Fibroblast of the conjunctiva (primary cell): ENCODE data around the gene KCNQ1.

Source experiments
- DNase-seq: peaks from one replicate; pipeline ENCODE4 v3.0.0-alpha.2; 2010; ENCODE audit warnings: low read depth

The KCNQ1 gene

DNA sequence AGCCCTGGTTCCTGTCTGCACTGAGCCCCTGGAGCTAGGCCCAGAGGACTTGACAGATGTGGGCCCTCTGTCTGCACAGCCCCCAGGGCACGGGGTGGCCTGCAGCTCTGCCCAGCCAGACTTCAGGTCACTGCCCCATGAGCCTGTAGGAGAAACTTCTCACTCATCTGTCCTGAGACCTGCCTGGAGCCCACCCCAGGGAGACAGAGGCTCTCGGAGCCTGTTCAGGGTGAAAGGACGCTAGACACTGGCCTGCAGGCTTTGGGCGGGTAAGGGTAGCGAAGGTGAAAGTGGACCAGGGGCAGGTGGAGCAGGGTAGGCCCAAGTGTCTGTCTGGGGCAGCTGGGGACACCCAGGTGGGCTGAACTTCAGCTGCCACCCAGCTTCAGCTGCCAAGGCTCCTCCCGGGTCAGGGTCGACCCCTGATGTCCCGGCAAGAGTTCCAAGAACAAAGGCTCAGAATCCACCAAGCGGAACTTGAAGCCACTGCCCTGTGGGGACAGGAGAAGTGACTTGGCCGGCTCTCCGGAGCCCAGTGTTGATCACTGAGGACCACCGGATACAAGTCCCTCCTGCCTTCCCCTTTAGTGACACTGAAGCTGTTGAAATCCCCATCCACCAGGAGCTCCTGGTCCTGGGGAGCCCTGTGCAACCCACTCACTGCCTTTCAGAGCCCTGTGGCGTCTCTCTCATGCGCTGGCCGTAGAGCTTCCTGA lies 90.3 kb downstream of the KCNQ1 start:
- no peak for DNase-seq

DNA sequence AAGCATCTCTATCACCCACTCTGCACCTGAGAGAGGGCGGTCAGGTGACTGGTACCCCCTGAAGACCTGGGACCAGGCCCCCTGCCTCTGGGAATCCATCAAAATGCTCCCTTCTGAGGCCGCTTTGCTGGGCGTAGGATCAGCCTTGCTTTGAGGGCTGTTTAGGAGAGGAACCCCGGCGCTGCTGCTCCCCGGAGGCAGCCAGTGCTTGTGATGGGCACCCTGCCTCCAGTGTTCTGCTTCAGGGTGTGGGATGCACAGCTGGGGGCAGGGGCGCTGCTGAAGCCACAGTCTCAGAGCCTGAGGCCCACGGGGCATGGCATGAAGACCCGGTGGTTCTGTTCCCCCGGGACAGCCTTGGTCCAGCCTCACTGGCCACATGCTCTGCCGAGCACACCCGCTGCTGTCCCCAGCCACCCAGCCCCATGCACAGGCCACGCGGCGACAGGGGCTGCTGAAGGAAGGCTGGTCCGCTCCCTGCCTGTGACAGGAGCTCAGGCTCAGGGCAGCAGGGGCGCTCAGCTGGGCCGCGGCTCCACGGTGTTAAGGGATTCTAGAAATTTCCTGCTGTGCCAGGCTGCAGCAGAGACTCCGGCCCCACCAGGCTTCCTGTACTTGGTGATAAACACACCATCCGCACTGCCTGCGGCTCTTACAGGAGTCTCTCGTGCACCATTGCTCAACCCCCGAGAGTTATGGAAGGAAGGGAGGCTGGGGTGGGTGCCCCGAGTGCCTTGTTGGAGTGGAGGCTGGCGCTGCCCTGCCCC lies 91.0 kb downstream of the KCNQ1 start:
- no peak for DNase-seq

DNA sequence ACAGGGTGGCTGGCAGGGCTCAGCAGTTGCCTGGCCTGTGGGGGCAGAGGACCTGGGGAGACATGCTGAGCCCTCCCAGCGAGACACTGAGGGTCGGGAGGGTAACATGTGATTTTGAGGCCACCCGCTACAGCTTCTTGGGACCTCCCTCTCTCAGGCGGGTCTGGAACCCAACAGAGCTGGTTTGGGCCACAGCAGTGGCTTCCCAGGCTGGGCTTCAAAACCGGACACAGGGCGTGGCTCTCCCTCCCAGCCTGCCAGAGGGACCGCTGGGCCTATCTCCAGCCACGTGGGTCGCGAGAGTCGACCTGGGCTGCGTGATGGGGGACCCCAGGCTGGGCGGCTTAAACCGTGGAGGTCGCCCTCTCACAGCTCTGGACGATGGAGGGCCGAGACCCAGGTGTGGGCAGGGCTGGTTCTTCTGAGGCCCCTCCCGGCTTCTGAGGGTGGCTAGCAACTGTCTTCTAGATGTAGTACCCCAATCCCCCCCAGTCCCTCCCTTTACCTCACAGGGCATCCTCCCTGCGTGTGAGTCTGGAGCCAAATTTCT lies 91.7 kb downstream of the KCNQ1 start:
- no peak for DNase-seq

DNA sequence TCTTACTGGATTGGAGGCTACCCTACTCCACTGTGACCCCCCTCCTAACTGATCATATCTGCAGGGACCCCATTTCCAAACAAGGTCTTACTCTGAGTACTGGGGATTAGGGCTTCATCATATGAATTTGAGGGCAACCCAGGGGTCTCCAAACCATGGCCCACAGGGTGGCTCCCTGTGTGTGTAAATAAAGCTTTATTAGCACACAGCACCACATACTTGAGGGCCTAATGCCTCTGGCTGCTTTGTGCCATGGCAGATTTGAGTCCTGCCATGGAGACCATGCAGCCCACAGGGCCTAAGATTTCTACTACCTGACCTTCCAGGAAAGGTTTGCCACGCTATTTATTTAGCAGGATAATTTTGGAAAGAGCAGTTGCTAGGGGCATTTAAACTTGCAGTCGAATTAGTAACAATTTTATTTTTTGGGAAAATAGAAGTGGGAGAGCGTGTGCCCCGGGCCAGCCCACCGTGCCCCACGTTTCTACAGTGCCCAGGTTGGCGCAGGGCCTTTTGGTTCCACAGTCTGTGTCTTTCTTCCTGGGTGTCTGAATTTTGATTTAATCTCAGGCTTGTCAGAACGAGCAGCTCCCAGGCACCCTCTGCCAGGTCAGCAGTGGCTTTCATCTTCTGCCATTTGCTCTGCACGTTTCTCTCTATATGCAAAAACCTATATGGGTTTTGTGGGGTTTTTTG lies 92.3 kb downstream of the KCNQ1 start:
- DNase-seq, result no peak

DNA sequence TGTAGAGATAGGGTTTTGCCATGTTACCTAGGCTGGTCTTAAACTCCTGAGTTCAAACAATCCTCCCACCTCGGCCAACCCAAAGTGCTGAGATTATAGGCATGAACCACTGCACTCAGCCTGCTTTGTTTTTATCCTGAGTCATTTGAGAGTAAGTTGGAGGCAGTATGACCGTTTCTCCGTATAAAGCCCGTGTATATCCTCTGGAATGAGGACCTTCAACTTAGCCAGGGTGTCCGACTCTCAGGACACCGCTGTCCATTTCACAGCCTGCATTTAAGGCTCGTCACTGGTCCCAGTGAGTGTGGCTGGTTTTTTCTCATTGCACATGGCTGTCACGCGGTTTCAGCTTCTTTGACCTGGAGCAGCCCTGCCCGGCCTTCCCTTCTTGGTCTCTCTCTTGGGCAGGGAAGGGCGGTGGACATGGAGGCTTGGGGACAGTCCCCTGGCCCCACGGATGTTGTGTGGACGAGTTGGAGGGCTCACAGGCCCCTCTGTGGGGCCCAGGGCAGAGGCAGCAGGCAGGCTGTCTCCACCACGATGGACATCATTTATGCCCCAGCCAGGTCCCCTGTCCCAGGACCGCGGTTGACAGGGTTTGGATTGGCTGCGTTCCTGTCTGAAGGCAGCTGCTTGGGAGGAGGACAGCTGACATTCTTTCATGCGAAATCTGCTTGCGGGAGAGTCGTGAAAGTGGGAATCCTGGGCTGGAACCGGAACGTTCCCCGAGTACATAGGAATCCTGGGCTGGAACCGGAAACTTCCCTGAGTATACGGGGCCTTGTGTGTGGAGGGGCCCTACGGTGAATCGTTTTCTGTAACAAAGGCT lies 93.3 kb downstream of the KCNQ1 start:
- no peak for DNase-seq

DNA sequence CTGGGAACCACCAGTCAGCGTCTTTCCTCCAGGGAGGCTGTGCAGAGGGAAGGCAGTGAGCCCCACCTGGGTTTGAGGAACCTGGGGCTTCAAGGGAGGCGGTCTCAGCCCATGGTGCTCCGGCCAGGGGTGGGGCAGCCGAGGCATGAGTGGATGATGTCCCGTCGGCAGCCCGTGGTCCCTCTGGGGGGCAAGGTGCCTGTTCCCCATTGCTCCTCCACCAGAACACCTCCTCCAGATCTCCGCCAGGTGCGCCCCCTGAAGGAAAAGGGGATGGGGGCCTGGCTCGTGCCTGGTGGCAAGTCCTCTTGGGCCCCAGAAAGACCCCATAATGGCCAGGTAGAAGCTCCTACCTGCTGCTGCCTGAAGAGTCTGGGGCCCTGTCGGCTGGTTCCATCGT lies 94.1 kb downstream of the KCNQ1 start:
- DNase-seq, result no peak

DNA sequence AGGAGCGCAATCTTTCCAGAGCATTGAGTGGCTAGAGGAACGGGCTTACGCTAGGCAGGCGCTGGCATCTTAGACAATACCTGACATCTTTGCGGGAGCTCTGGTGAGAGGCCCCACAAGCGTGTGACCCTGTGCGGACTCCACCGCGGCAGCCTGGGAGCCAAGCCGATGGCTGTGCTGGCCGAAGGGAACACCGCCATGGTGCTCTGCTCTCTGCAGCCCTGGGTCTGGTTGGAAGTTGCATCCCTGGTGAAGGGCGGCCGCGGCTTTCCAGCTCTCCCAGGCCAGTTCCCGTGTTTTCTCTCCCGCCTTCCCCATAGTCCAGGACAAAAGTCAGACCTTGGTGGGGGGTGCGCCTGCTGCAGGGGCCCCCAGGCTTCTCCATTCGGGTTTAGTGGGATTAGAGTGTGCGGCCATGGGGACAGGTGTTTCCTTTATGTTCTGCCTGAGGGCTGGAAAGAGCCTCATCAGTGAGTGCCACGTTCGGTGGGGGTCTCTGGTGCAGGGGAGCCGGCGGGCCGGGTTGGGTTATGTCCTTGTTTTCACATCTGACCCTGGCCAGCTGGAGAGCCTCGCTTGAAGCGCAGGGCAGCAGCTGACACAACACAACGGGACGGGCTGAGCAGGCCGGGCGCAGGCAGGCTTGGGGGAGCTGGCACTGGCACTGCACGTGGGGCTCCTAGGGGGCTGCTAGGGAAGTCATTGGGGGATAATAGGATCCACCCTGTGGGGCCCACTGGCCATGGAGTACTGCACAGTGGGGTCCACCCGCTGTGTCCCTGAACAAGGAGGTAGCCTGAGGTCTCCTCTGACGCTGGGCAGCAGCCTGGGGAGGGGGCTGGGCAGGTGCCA lies 94.8 kb downstream of the KCNQ1 start:
- no peak for DNase-seq

DNA sequence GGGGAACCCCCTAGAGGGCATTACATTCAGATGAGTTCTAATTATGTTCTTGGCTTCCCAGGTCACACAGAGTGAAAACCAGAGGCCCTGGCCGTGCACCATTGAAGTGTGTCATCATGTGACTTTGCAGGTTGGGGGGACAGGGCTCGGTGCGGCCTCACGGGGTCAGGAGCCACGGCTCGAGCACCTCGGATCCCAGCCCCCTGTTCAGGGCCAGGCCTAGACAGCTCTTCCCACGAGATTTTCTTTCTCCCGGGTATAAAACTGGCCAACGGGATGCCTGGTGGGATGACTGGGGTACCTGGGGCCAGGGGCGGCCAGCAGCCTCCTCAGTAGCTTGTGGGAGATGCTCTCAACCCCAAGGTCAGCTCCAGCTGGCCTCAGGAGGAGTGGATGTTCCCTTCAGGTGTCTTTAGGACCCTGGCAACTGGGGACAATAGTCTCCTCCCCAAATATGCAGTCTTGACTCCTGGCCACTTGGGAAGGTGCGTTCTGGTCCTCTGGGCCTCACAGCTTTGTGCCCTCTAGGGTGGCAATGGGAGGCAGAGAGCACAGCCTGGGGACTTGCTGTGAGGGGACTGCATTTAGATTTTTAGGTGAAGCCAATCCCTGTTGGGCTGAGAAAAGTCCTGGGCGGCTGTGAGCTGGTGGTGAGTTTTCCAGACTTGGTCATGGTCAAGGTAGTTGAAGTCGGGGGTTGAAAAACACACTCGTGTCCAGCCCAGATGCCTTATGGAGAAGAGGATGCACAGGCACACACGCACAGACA lies 95.6 kb downstream of the KCNQ1 start:
- no peak for DNase-seq

DNA sequence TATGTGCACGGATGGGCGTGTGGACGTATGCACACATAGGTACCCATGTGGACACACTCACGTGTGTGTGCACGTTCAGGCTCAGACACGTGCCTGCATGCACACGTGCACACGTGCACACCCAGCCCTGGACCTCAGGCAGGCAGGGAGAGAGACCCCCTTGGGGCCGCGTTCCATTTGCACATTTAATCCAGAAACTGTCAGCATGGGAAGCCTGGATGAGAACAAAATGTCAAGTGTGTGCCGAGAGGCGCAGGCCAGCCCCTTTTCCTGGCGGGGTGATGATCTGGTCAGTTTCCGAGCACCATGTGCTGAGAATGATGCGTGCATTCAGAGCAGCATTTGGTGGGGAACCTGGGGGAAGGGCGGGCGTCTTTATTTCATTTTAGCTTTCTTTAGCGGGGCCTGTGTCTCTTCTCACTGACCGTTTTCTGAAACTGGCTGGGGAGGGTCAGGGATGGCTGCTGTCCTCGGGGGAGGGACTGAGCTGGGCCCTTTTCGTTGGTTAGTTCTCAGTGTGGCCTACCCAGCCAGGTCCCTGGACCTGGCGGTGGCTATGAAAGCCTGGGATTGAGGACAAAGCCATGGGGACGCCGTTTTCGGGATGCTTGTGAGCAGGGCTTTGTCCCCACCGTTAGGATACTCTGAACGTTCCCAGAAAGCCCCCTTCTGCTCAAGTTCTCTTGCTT lies 96.3 kb downstream of the KCNQ1 start:
- DNase-seq, result no peak

DNA sequence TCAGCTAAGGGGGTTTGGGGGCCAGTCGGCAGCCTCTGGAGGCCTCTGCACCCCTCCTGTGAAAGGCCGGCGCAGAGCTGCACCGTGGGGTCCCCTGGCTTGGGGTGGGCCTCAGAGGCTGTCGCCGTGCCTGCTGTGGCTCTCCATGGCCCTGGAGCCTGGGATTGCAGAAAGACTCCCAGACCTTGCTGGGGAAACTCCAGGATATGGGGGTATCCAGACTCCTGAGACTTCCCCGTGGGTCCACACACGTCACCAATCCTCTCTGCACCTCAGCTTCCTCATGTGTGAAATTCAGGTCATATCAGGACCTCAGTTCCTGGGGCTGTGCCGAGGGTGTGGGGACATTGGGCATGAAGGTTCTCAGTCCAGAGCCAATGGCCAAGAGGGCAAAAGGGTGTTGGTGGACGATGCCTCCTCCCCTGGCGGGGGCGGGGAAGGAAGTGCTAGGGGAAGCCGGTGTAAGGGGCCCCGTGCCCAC lies 97.1 kb downstream of the KCNQ1 start:
- DNase-seq, result no peak

DNA sequence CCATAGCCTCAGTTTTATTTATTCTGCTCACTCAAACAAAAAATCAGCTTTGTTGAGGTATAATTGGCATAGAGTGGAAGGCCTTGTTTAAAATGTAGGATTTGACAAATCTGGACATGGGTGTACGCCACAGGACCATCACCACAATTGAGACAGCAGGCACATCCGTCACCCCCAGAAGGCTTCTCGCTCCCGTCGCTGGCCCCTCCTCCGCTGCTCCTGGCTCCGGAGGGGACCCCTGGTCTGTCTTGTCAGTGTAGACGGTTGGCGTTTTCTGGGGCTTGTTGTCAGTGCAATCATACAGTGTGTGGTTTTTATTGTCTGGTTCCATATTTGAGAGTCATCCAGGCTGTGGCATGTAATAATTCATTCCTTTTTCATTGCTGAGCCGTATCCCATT lies 97.6 kb downstream of the KCNQ1 start:
- DNase-seq, result no peak

DNA sequence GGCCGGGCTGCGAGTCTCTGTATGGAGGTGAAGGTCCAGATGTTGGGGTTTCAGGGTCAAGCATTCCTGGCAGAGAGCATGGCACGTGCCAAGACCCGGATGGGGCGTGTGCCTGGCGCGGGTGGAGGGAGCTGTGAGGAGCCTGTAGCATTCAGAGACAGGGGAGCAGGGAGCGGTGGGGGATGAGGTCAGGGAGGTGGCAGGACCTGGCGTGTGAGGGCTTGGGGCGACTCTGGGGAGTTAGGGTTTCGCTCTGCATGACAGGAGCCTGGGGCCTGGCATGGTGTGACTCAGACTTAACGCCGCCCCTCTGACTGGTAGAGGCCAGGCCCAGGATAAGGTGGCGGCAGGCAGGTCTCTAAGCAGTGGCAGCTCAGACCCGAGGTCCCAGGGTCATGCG lies 103.0 kb downstream of the KCNQ1 start:
- no peak for DNase-seq

DNA sequence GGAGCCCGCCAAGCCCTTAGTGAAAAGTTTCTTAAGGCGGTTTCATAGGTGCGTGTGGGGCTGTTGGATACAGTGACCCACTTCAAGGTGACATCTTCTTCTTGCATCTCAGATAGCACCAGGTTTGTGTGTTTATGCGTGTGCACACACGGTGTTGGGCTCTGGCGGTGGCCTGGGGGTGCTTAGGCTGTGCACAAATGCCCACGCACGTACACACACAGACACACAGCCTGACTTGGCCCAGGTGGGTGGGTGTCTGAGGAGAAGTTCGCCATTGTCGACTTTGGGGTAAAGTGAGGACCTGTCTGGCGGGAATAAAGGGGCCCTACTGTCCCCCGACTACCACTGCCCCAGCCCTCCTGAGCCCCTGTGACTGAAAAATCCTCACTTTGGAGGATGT lies 103.8 kb downstream of the KCNQ1 start:
- no peak for DNase-seq

DNA sequence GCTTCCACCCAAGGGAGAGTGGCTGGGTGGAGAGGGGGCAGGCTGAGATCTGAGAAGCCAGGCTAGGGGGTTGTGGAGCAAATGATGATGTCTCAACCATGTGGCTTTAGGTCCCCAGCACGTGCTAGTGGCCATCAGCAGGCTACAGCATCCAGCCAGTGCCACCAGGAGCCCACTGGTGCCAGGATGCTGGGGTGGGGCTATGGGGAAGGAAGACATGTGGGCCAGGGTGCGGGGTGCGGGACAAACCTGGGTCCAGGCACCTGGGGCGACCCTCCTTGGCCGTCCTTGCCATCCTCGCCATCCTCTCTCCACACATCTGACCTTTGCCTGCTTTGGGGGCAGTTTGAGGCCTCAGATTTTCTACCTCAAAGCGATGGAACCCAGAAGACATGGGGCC lies 104.3 kb downstream of the KCNQ1 start:
- DNase-seq, result no peak

DNA sequence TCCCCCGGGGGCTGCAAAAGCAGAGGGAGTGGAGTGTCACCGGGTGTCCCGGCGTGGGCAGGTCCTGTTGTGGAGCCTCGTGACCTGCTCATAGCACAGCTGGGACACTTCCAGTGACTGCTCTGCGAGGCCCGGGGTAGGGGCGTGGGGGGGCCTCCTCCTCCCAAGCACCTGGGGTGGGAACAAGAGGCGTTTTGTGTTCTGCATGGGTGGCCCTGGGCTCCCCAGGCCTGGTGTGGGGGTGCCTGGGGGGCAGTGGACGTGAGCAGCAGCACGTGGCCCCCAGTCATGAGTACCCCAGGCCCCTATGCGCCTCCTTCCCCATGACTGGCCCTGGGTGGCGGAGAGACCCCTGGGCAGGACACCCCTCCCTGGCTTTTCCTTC lies 104.7 kb downstream of the KCNQ1 start:
- no peak for DNase-seq

DNA sequence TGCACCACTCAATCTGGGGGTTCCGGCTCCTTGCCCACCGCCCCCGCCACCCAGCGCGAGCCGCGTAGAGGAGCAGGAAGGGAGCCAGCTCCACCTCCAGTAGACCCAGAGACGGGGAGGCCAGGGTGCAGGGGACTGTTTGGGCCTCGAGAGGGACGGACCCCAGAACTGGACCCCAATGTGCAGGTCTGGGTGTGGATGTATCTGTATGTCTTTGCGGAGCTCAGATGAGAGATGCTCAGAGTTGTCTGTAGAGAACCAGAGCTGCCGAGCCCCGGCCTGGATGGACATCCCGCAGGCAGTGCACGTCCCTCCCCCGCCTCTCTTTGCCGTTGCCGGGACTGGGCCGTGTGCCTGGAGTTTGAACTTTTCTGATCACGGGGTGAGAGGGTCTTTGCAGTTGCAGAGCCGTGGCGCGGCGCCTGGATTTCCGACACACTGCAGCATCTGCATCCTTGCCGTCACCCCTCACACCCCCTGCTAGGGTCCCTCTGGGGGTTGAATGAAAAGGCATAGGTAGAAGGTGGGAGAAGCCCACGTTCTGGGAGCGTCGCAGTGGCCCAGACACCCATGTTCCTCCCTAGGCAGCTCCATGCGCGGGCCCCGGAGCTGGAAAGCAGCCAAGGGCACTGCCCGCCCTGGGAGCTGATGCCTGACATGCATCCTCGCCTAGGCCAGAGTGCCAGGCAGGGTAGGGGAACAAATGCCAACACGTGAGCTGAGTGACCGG lies 105.2 kb downstream of the KCNQ1 start:
- no peak for DNase-seq

DNA sequence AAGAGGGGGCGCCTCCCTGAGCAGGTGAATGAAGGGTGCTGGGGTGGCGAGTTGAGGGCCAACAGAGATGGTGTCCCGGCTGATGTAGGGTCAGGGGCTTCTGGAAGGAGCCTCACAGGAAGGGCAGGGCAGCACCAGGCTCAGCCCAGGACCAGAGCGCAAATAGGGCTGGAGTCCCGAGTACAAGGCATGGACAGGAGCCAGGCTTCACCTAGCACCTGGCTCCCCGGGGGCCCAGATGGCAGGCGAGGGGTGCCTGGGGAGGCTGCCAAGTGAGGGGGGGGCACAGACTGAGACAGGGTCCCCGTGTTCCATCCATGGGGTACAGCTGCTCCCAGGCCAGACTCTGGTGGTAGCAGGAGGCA lies 105.8 kb downstream of the KCNQ1 start:
- no peak for DNase-seq

DNA sequence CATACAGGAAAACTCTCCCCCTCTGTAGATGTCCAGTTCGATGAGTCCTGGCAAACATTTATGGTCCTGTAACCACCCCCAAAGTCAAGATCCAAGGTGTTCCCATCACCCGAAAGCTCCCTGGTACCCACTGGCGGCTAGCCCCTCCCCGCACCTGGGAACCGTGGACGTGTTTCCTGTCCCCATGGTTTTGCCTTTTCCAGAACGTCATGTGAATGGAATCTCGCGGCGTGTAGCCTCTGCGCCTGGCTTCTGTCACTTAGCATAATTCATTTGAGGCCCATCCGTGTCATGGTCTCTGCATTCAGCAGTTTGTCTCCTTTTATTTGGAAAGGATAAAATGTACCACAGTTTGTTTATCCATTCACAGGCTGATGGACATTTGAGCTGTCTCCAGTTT lies 106.3 kb downstream of the KCNQ1 start:
- no peak for DNase-seq

DNA sequence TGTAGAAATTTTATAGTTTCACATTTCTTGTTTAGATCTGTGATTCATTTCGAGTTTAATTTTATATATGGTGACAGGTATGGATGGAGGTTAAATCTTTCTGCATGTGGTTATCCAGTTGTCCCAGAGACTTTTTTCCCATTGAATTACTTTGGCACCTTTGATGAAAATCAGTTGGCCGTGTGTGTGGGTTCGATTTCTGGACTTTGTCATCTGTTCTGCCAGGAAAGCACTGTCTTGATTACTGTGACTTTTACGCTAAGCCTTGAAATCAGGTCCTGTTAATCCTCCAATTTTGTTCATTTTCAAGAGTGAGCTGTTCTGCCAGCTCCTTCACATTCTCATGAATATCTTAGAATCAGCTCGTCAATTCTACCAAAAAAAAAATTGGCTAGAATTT lies 107.4 kb downstream of the KCNQ1 start:
- no peak for DNase-seq
